Gastroesophageal sphincter (tissue), 3 donors: ENCODE results near the gene DNAJC5.

Experiments
- CTCF ChIP-seq, 4 experiments: fragments of 200-600 bp in 2 of 4; fragments of 450-650 bp in 2 of 4; sonication (generic) in 1 of 4; IDR thresholded peaks; one replicate each; pipeline ENCODE4 v1.5.1; 2017 to 2019; ENCODE audit warnings: antibody characterized with exemption in 4 of 4, mild to moderate bottlenecking in 2 of 4, moderate library complexity in 2 of 4
- EP300 ChIP-seq: sonication (generic); formaldehyde crosslinking; IDR thresholded peaks from one replicate; pipeline ENCODE4 v1.6.1; 2017; ENCODE audit warnings: antibody characterized with exemption, mild to moderate bottlenecking
- POLR2A ChIP-seq, 2 donors: fragments of 450-650 bp; IDR thresholded peaks; one replicate each; pipeline ENCODE4 v1.6.1; 2017; ENCODE audit warnings: antibody characterized with exemption in 2 of 2, mild to moderate bottlenecking in 2 of 2, moderate library complexity in 1 of 2
- POLR2AphosphoS5 ChIP-seq: sonication (generic); formaldehyde crosslinking; IDR thresholded peaks from one replicate; pipeline ENCODE4 v1.6.1; 2017; ENCODE audit warnings: antibody characterized with exemption

GRCh38 chr20:63931735-63932134, 36.8 kb downstream of the DNAJC5 start:
- TF ChIP-seq CTCF (IDR thresholded peaks at IDR 0.05) (no peak), POLR2AphosphoS5 (no peak), POLR2A (IDR thresholded peaks at IDR 0.05) (no peak), EP300 (no peak)
